K562 (cell line): ENCODE results near the gene SEMA6C. TPM values are rescaled to one million over a fixed set of nuclear protein-coding genes. Genes with fewer than 3 reads are reported as not detected.

ENCODE experiments used
- CHD2 ChIP-seq: IDR thresholded peaks from 2 replicates; pipeline ENCODE4 v1.6.1; 2011; ENCODE audit warnings: low read depth, low read length
- GABPB1 ChIP-seq: sonication (generic); formaldehyde crosslinking; IDR thresholded peaks from 2 replicates; pipeline ENCODE4 v1.8.0; 2022; ENCODE audit warnings: mild to moderate bottlenecking, missing genetic modification reagents
- NEUROD1 ChIP-seq: fragments of 150-350 bp; IDR thresholded peaks from 2 replicates; pipeline ENCODE4 v1.6.1; 2014; ENCODE audit warnings: borderline replicate concordance, low read length, low read depth; ENCODE audit not compliant: partially characterized antibody
- PHB ChIP-seq: fragments of 250-450 bp; sonication (Bioruptor Pico); IDR thresholded peaks from 2 replicates; pipeline ENCODE4 v1.5.0; 2021
- PKNOX1 ChIP-seq: fragments of 450-650 bp; IDR thresholded peaks from 2 replicates; pipeline ENCODE4 v1.6.1; 2016
- RBM25 ChIP-seq: fragments of 200-400 bp; formaldehyde crosslinking; IDR thresholded peaks from 2 replicates; pipeline ENCODE4 v1.6.1; 2018; ENCODE audit warnings: low read length, low read depth, moderate library complexity; ENCODE audit not compliant: severe bottlenecking
- RBM34 ChIP-seq: fragments of 200-400 bp; formaldehyde crosslinking; IDR thresholded peaks from 2 replicates; pipeline ENCODE4 v1.6.1; 2018; ENCODE audit warnings: low read length, borderline replicate concordance; ENCODE audit not compliant: insufficient read depth
- RCOR1 ChIP-seq, 2 experiments: IDR thresholded peaks; 2 replicates each; pipeline ENCODE4 v1.6.1; 2012; ENCODE audit warnings: low read depth in 2 of 2, low read length in 2 of 2, borderline replicate concordance in 1 of 2, improper control_type of control experiment in 1 of 2
- YY1 ChIP-seq, 3 experiments: IDR thresholded peaks; 2 replicates each; pipeline ENCODE4 v1.6.1; 2011; ENCODE audit warnings: low read length in 2 of 3, mild to moderate bottlenecking in 2 of 3, moderate library complexity in 2 of 3, borderline replicate concordance in 1 of 3, control low read depth in 1 of 3, low read depth in 1 of 3; ENCODE audit not compliant: insufficient read depth in 3 of 3, insufficient replicate concordance in 2 of 3, control insufficient read depth in 1 of 3, insufficient read length in 1 of 3; ENCODE audit errors: extremely low read depth in 1 of 3
- ZC3H8 ChIP-seq: fragments of 450-650 bp; IDR thresholded peaks from 2 replicates; pipeline ENCODE4 v1.6.1; 2017
- ZFX ChIP-seq: sonication (generic); formaldehyde crosslinking; IDR thresholded peaks from 2 replicates; pipeline ENCODE4 v1.8.0; 2022; ENCODE audit warnings: mild to moderate bottlenecking, missing genetic modification reagents, moderate library complexity
- ZNF174 ChIP-seq: fragments of 250-450 bp; sonication (Bioruptor Pico); IDR thresholded peaks from 2 replicates; pipeline ENCODE4 v1.4.0; 2020; ENCODE audit warnings: mild to moderate bottlenecking
- ZNF695 ChIP-seq: fragments of 450-650 bp; formaldehyde crosslinking; IDR thresholded peaks from 2 replicates; pipeline ENCODE4 v1.4.0; 2020; ENCODE audit warnings: mild to moderate bottlenecking, moderate library complexity
- ZNF75A ChIP-seq: fragments of 450-650 bp; formaldehyde crosslinking; IDR thresholded peaks from 2 replicates; pipeline ENCODE4 v1.4.0; 2020; ENCODE audit warnings: mild to moderate bottlenecking
- polyA plus RNA-seq, 8 experiments: library from polyadenylated mRNA; depleted of rRNA in 4 of 8; stranded (reverse) in 5 of 8; unstranded in 3 of 8; fragments of >200 nt; fragmentation: Nextera tagmentation in 2 of 8; fragmentation: Illumina TruSeq in 1 of 8; extraction: Ambion mirVana in 2 of 8; extraction: Trizol in 1 of 8; gene quantifications; 2 replicates each; pipeline versions ENCODE4 v1.2.1 to v1.2.3, GENCODE V29; 2011 to 2014; ENCODE audit warnings: inconsistent platforms in 1 of 8, missing spikeins in 1 of 8
- total RNA-seq, 7 experiments: library from RNA; depleted of rRNA in 6 of 7; stranded (reverse); fragments of >200 nt in 6 of 7; fragmentation: Illumina TruSeq in 2 of 7; extraction: Trizol in 2 of 7; gene quantifications; 2 replicates each; pipeline versions ENCODE4 v1.2.1 to v1.2.3, GENCODE V29; 2011 to 2021; ENCODE audit warnings: low replicate concordance in 1 of 7
- TF ChIP-seq, protein P1 (sequence below), 2 experiments: fragments of 200-800 bp in 1 of 2; sonication (Bioruptor generic) in 1 of 2; sonication (generic) in 1 of 2; formaldehyde crosslinking in 1 of 2; IDR thresholded peaks in 1 of 2; conservative IDR thresholded peaks in 1 of 2; 2 replicates each; pipeline versions ENCODE4 v1.5.0 to v1.6.1; 2016 to 2020; ENCODE audit warnings: missing compliant biosample characterization in 1 of 2, missing genetic modification characterization in 1 of 2, missing genetic modification reagents in 1 of 2
- TF ChIP-seq, protein P2 (sequence below): sonication (generic); formaldehyde crosslinking; IDR thresholded peaks from 2 replicates; pipeline ENCODE4 v1.8.1; 2023; ENCODE audit warnings: mild to moderate bottlenecking, missing genetic modification reagents
- TF ChIP-seq, protein P3 (sequence below): fragments of 150-350 bp; IDR thresholded peaks from 2 replicates; pipeline ENCODE4 v1.6.1; 2014; ENCODE audit warnings: low read depth, mild to moderate bottlenecking, low read length, borderline replicate concordance

SEMA6C gene
- total and polyA plus RNA-seq, 9 of the 15 experiments (the other 6 are each of a cell fraction or from before 2014, with no cell fraction given), result 0.03 to 4.6 (median 0.95) TPM

- TF ChIP-seq RBM25, result no peak
- no peak for TF ChIP-seq RBM34
- TF ChIP-seq PHB (CRISPR knock-in tag), result 0 out of 2 replicates have a peak, but pooled peaks have one; percentile 50
- TF ChIP-seq CHD2, result peak; percentile 33; the same call in 1 of the 2 replicates
- TF ChIP-seq ZC3H8, result no peak
- peak; percentile 48 for TF ChIP-seq PKNOX1
- TF ChIP-seq ZNF75A (CRISPR knock-in tag), result no peak
- TF ChIP-seq, protein P1, sequence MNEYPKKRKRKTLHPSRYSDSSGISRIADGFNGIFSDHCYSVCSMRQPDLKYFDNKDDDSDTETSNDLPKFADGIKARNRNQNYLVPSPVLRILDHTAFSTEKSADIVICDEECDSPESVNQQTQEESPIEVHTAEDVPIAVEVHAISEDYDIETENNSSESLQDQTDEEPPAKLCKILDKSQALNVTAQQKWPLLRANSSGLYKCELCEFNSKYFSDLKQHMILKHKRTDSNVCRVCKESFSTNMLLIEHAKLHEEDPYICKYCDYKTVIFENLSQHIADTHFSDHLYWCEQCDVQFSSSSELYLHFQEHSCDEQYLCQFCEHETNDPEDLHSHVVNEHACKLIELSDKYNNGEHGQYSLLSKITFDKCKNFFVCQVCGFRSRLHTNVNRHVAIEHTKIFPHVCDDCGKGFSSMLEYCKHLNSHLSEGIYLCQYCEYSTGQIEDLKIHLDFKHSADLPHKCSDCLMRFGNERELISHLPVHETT (CRISPR knock-in tag; conservative IDR thresholded peaks at IDR 0.05 in 1 of 2, IDR thresholded peaks at IDR 0.05 in 1 of 2), result peak in 1 of 2 experiments; percentile 94; a peak in 2 of 4 replicates
- TF ChIP-seq, protein P2, sequence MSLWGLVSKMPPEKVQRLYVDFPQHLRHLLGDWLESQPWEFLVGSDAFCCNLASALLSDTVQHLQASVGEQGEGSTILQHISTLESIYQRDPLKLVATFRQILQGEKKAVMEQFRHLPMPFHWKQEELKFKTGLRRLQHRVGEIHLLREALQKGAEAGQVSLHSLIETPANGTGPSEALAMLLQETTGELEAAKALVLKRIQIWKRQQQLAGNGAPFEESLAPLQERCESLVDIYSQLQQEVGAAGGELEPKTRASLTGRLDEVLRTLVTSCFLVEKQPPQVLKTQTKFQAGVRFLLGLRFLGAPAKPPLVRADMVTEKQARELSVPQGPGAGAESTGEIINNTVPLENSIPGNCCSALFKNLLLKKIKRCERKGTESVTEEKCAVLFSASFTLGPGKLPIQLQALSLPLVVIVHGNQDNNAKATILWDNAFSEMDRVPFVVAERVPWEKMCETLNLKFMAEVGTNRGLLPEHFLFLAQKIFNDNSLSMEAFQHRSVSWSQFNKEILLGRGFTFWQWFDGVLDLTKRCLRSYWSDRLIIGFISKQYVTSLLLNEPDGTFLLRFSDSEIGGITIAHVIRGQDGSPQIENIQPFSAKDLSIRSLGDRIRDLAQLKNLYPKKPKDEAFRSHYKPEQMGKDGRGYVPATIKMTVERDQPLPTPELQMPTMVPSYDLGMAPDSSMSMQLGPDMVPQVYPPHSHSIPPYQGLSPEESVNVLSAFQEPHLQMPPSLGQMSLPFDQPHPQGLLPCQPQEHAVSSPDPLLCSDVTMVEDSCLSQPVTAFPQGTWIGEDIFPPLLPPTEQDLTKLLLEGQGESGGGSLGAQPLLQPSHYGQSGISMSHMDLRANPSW (CRISPR knock-in tag), result peak; percentile 86; the same call in 1 of the 2 replicates
- TF ChIP-seq ZNF695 (CRISPR knock-in tag), result no peak
- TF ChIP-seq GABPB1 (CRISPR knock-in tag), result peak; percentile 96
- TF ChIP-seq, protein P3, sequence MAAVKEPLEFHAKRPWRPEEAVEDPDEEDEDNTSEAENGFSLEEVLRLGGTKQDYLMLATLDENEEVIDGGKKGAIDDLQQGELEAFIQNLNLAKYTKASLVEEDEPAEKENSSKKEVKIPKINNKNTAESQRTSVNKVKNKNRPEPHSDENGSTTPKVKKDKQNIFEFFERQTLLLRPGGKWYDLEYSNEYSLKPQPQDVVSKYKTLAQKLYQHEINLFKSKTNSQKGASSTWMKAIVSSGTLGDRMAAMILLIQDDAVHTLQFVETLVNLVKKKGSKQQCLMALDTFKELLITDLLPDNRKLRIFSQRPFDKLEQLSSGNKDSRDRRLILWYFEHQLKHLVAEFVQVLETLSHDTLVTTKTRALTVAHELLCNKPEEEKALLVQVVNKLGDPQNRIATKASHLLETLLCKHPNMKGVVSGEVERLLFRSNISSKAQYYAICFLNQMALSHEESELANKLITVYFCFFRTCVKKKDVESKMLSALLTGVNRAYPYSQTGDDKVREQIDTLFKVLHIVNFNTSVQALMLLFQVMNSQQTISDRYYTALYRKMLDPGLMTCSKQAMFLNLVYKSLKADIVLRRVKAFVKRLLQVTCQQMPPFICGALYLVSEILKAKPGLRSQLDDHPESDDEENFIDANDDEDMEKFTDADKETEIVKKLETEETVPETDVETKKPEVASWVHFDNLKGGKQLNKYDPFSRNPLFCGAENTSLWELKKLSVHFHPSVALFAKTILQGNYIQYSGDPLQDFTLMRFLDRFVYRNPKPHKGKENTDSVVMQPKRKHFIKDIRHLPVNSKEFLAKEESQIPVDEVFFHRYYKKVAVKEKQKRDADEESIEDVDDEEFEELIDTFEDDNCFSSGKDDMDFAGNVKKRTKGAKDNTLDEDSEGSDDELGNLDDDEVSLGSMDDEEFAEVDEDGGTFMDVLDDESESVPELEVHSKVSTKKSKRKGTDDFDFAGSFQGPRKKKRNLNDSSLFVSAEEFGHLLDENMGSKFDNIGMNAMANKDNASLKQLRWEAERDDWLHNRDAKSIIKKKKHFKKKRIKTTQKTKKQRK, result no peak; the same call in 1 of the 2 replicates
- no peak for TF ChIP-seq ZNF174 (CRISPR knock-in tag)
- TF ChIP-seq YY1 (IDR thresholded peaks at IDR 0.05; ENCODE audit: borderline replicate concordance in 1 of 3, control insufficient read depth in 1 of 3, extremely low read depth in 1 of 3, insufficient read depth in 3 of 3, insufficient read length in 1 of 3, insufficient replicate concordance in 2 of 3, low read depth in 1 of 3, low read length in 2 of 3), result peak in 2 of 3 experiments; percentile 53 to 72
- peak in 1 of 2 experiments; percentile 28; a peak in 2 of 4 replicates for TF ChIP-seq RCOR1 (IDR thresholded peaks at IDR 0.05; ENCODE audit: borderline replicate concordance in 1 of 2, low read depth in 2 of 2, low read length in 2 of 2)
- peak; percentile 96 for TF ChIP-seq ZFX (CRISPR knock-in tag)
- peak; percentile 90 for TF ChIP-seq NEUROD1
These were observed 19.5 kb upstream of the SEMA6C start, which contains the start of the genes LYSMD1 and SCNM1 (continued) for GRCh38 chr1:151165738-151166504.
